ENCODE measurements around the gene GPR137. TPM values are rescaled to one million over a fixed set of nuclear protein-coding genes. Genes with fewer than 3 reads are reported as not detected.

The GPR137 gene
- total and polyA plus RNA-seq, 9 of the 15 experiments (the other 6 are each of a cell fraction or from before 2014, with no cell fraction given), result 0.32 to 26.7 (median 10.7) TPM

GRCh38 chr11:64298966-64299846 is 13.6 kb downstream of the GPR137 start:
- no peak for ATAC-seq
- Histone ChIP-seq H3K36me3 (ENCODE audit: control insufficient read depth, insufficient read depth, low read length) (no peaks in the 10 kb centered on the region), H3K27ac (ENCODE audit: extremely low read depth, low read depth, low read length) (no peak overlapping the region), H3K79me2 (ENCODE audit: control insufficient read depth, insufficient read depth, low read length) (no peaks in the 10 kb centered on the region), H3K9me3 (replicated peaks; ENCODE audit: control insufficient read depth, insufficient read depth, low read depth, low read length) (no peaks in the 10 kb centered on the region), H3K4me2 (ENCODE audit: insufficient read depth, low read length) (no peak overlapping the region), H2AFZ (ENCODE audit: low read depth, low read length) (no peak overlapping the region), H3K9ac (ENCODE audit: insufficient read depth in 1 of 2, low read depth in 2 of 2, low read length in 2 of 2) (no peak overlapping the region), H3K4me1 (replicated peaks in 1 of 2; ENCODE audit: control insufficient read depth in 2 of 2, insufficient read depth in 2 of 2, low read length in 2 of 2) (peaks cover 15 to 48% of the 10 kb centered on the region in 2 experiments), H4K20me1 (replicated peaks; ENCODE audit: control insufficient read depth, insufficient read depth, low read length) (no peaks in the 10 kb centered on the region; the same call in 1 of the 2 replicates), H3K4me3 (no peak overlapping the region), H3K27me3 (ENCODE audit: control insufficient read depth in 2 of 2, insufficient read depth in 2 of 2, low read length in 2 of 2) (peaks cover 34 to 36% of the 10 kb centered on the region in 2 experiments), H3K9me1 (ENCODE audit: control insufficient read depth, insufficient read depth, low read length) (no peaks in the 10 kb centered on the region)
- WGBS (ENCODE audit: insufficient coverage, low coverage, missing lambda C conversion rate), result 56% methylated on average over 21 of the region's 60 CpGs
- no peak for DNase-seq (ENCODE audit: extremely low read depth in 1 of 4, low spot score in 3 of 4)
- in situ Hi-C loops (cut with MboI), result no loop called here
- BruUV-seq (replicated peaks), result no TSS peak
- intact Hi-C loops (cut with micrococcal nuclease), result no loop called here
- ChIA-PET POLR2A (interaction anchor here (0.7 kb wide), 1 partner anchor 103 kb away, joined by 3 read pairs; no protein-coding TSS in a partner anchor), CTCF (ENCODE audit: low intra/inter-chr PET ratio) (no interaction called here)
- no peak for FAIRE-seq
- TF ChIP-seq SUPT5H (IDR thresholded peaks at IDR 0.05), result no peak
- no peak for TF ChIP-seq GATA2 (CRISPR knock-in tag; IDR thresholded peaks at IDR 0.05)
- TF ChIP-seq TFAP4 (CRISPR knock-in tag; IDR thresholded peaks at IDR 0.05; ENCODE audit: borderline replicate concordance), result no peak
- TF ChIP-seq SMAD3 (CRISPR knock-in tag; conservative IDR thresholded peaks at IDR 0.05), result no peak
- no peak for TF ChIP-seq POLR2B (IDR thresholded peaks at IDR 0.05; ENCODE audit: low read depth, partially characterized antibody)
- TF ChIP-seq RBM39 (optimal IDR thresholded peaks at IDR 0.05; ENCODE audit: low read depth, low read length), result no peak
- TF ChIP-seq ERF (CRISPR knock-in tag; IDR thresholded peaks at IDR 0.05), result no peak
- TF ChIP-seq FOS (IDR thresholded peaks at IDR 0.05; ENCODE audit: extremely low read depth, insufficient read length), result no peak
- TF ChIP-seq MIER1 (IDR thresholded peaks at IDR 0.05; ENCODE audit: low read depth), result no peak
- TF ChIP-seq IRF2 (CRISPR knock-in tag; IDR thresholded peaks at IDR 0.05), result no peak
- TF ChIP-seq ZNF586 (CRISPR knock-in tag; conservative IDR thresholded peaks at IDR 0.05), result no peak
- no peak for TF ChIP-seq ETV1 (tag; conservative IDR thresholded peaks at IDR 0.05; ENCODE audit: low read depth)
- TF ChIP-seq FOXJ2 (tag; IDR thresholded peaks at IDR 0.05), result no peak
- no peak for TF ChIP-seq NELFE (IDR thresholded peaks at IDR 0.05; ENCODE audit: insufficient read depth, insufficient read length)
- TF ChIP-seq RUNX1 (IDR thresholded peaks at IDR 0.05; ENCODE audit: low read depth), result no peak
